ENCODE data around the gene AP1M2. TPM values are rescaled to one million over a fixed set of nuclear protein-coding genes. Genes with fewer than 3 reads are reported as not detected.
"Not testable (repeated sequence)": the region's sequence is repeated elsewhere in the genome, so short reads cannot be mapped to it uniquely, and the experiment has no call there.

Gene AP1M2
- total RNA-seq, 1 donor from 2014 or later, result 114 TPM

DNA sequence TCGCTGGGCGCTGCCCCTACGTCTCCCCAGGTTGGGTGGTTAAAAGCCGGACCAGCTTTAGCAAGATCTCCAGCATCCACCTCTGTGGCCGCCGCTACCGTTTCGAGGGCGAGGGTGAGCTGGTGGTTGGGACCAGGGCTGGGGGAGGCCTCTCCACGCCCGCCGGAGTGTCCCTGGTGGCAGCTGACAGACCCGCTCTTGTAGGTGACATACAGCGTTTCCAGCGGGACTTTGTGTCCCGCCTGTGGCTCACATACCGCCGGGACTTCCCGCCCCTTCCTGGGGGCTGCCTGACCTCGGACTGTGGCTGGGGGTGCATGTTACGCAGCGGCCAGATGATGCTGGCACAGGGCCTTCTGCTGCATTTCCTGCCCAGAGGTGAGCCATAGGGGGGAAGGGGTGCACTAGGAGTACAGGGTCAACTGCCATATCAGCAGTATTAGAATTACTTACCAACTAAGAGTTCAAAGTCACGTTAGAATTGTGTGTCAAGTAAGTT is 42.3 kb downstream of the AP1M2 start:
- FAIRE-seq, result no peak
- H3K4me3 ChIP-seq (ENCODE audit: low read depth, low read length), result peak overlapping the region; percentile 48
- DNase-seq (ENCODE audit: low read depth), result no peak
- H3K27me3 ChIP-seq (ENCODE audit: control insufficient read depth, insufficient read depth, low read length), result no peaks in the 10 kb centered on the region
- peaks cover 21% of the 10 kb centered on the region for H3K36me3 ChIP-seq (ENCODE audit: control insufficient read depth, insufficient read depth, low read length)
- TF ChIP-seq, protein P1, sequence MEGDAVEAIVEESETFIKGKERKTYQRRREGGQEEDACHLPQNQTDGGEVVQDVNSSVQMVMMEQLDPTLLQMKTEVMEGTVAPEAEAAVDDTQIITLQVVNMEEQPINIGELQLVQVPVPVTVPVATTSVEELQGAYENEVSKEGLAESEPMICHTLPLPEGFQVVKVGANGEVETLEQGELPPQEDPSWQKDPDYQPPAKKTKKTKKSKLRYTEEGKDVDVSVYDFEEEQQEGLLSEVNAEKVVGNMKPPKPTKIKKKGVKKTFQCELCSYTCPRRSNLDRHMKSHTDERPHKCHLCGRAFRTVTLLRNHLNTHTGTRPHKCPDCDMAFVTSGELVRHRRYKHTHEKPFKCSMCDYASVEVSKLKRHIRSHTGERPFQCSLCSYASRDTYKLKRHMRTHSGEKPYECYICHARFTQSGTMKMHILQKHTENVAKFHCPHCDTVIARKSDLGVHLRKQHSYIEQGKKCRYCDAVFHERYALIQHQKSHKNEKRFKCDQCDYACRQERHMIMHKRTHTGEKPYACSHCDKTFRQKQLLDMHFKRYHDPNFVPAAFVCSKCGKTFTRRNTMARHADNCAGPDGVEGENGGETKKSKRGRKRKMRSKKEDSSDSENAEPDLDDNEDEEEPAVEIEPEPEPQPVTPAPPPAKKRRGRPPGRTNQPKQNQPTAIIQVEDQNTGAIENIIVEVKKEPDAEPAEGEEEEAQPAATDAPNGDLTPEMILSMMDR (IDR thresholded peaks at IDR 0.05; ENCODE audit: insufficient read depth, low read length, severe bottlenecking), result no peak

DNA sequence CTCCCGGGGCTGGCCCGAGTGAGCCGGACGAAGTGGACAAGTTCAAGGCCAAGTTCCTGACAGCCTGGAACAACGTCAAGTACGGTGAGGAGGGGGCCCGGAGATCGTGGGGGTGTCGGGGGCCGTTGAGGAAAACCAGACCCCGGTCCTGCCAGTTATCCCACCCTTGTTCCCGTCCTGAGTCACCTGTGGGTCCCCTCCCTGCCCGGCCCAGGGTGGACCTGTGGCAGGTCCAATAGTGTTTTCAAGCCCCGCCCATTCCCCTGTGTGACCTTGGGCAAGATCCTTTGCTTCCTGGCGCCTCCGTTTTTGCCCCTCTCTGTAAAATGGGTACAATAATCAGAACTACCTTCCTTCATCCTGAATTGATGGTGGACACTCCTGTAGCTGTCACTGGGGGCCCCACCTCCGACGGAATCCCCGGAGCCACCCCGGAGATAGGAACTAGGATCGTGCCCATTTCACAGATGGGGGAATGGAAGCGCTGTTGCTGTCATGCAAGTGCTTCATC is 42.8 kb downstream of the AP1M2 start:
- Histone ChIP-seq H3K4me3 (ENCODE audit: low read depth, low read length) (peak overlapping the region; percentile 48), H3K36me3 (ENCODE audit: control insufficient read depth, insufficient read depth, low read length) (peaks cover 20% of the 10 kb centered on the region), H3K27me3 (ENCODE audit: control insufficient read depth, insufficient read depth, low read length) (no peaks in the 10 kb centered on the region)
- TF ChIP-seq, protein P1 (IDR thresholded peaks at IDR 0.05; ENCODE audit: insufficient read depth, low read length, severe bottlenecking), result no peak
- FAIRE-seq, result no peak
- no peak for DNase-seq (ENCODE audit: low read depth)

DNA sequence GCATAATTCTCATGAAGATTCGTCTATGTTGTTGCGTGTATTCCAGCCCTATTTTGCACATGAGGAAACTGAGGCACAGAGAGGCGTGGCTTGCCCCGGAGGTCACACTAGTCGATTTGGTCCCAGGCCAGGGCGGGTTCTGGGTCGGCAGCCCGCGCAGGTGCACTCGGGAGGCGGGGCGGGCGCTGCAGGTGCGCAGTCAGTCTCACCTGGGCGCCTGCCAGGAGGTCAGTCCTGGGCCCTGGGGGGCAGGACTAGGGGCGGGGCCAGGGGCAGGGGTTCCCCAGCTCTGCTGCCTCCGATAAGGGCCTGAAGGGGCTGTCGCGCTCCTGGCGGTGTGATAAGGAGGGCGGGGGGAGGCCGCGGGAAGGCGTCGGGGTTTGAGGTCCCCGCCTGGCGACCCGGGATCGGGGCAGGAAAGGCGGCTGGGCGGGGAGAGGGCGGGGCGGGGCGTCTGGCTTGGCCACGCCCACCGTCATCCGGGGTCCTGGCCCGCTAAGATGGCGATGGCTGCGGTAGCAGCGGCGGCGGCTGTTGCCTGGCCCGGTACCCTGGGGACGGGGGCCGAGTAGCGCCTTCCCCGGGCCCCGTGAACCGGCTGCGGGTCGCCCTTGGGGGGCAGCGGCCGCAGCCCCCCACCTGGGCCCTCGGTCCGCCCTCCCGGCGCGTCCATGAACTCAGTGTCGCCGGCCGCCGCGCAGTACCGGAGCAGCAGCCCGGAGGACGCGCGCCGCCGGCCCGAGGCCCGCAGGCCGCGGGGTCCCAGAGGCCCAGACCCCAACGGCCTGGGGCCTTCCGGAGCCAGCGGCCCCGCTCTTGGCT is 43.5 kb downstream of the AP1M2 start, which contains the start of gene ATG4D:
ATG4D (plus strand) TSS at position 485 of the 822 bp plus-strand sequence; CDS start at position 672, 187 bp downstream.
- peaks cover 14% of the 10 kb centered on the region for H3K36me3 ChIP-seq (ENCODE audit: control insufficient read depth, insufficient read depth, low read length)
- H3K4me3 ChIP-seq (ENCODE audit: low read depth, low read length), result peak within 1 kb of the TSS; percentile 48
- no peak for FAIRE-seq
- no peaks in the 10 kb centered on the region for H3K27me3 ChIP-seq (ENCODE audit: control insufficient read depth, insufficient read depth, low read length)
- TF ChIP-seq, protein P1 (IDR thresholded peaks at IDR 0.05; ENCODE audit: insufficient read depth, low read length, severe bottlenecking), result no peak
- DNase-seq (ENCODE audit: low read depth), result peak; percentile 52

DNA sequence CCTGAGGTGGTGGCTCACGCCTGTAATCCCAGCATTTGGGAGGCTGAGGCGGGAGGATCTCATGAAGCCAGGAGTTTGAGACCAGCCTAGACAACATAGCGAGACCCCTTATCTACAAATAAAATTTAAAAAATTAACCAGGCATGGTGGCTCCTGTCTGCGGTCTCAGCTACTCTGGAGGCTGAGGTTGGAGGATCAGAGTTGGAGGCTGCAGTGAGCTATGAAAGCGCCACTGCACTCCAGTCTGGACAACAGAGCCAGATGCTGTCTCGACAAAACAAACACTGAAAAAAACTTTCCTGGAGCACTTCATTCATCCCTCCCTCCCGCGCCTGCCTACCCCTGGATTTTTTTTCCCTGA is 44.1 kb downstream of the AP1M2 start:
- Histone ChIP-seq H3K4me3 (ENCODE audit: low read depth, low read length) (peak overlapping the region; percentile 48), H3K36me3 (ENCODE audit: control insufficient read depth, insufficient read depth, low read length) (peaks cover 14% of the 10 kb centered on the region), H3K27me3 (ENCODE audit: control insufficient read depth, insufficient read depth, low read length) (no peaks in the 10 kb centered on the region)
- DNase-seq (ENCODE audit: low read depth) (no peak), FAIRE-seq (no peak)
- TF ChIP-seq, protein P1 (IDR thresholded peaks at IDR 0.05; ENCODE audit: insufficient read depth, low read length, severe bottlenecking), result no peak

DNA sequence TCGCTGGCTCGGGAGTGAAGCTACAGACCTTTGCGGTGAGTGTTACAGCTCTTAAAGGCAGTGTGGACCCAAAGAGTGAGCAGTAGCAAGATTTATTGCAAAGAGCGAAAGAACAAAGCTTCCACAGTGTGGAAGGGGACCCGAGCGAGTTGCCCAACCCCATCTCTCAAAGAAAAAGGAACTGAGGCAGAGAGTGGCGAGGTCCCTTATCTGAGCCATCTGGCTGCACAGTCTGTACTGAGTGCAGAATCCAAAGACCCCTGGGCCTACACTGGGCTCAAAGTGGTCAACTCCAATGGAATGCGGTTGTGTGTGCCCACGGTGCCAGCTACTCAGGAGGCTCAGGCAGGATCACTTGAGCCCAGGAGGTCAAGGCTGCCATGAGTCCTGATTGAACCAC is 48.1 kb downstream of the AP1M2 start:
- DNase-seq (ENCODE audit: low read depth); H3K4me3 ChIP-seq (ENCODE audit: low read depth, low read length); H3K36me3 ChIP-seq (ENCODE audit: control insufficient read depth, insufficient read depth, low read length); FAIRE-seq; H3K27me3 ChIP-seq (ENCODE audit: control insufficient read depth, insufficient read depth, low read length): not testable (repeated sequence)

DNA sequence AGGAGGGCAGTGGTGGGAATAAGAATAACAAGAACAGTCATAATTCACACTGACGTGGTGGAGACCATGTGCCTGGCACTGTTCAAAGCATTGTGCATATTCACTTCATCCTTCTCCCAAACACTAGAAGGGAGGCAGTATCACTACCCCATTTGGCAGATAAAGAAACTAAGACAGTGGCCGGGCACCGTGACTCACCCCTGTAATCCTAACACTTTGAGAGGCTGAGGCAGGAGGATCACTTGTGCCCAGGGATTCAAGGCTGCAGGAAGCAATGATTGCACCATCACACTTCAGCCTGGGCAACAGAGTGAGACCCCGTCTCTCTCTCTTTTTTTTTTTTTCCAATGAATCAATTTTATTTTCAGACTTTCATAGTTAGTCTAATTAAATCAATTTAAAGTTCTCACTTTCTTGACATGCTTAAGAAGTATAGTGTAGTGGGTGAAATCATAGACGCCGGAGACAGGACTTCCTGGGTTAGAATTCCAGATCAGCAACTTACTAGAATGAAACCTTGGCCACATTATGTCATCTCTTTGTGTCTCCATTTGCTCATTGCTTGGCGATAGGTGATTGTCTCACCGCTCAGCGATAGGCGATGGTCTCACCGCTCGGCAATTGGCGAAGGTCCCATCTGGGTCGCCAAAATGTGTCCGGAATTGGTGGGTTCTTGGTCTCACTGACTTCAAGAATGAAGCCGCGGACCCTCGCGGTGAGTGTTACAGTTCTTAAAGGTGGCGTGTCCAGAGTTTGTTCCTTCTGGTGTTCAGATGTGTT is 48.7 kb downstream of the AP1M2 start:
- Histone ChIP-seq H3K4me3 (ENCODE audit: low read depth, low read length) (no peak overlapping the region), H3K36me3 (ENCODE audit: control insufficient read depth, insufficient read depth, low read length) (no peaks in the 10 kb centered on the region), H3K27me3 (ENCODE audit: control insufficient read depth, insufficient read depth, low read length) (no peaks in the 10 kb centered on the region)
- DNase-seq (ENCODE audit: low read depth), result no peak
- TF ChIP-seq, protein P1 (IDR thresholded peaks at IDR 0.05; ENCODE audit: insufficient read depth, low read length, severe bottlenecking), result no peak
- no peak for FAIRE-seq

All from bronchial epithelial cell (primary cell).